Gastroesophageal sphincter (tissue), 4 donors: ENCODE results near the gene DCTN2. TPM values are rescaled to one million over a fixed set of nuclear protein-coding genes. Genes with fewer than 3 reads are reported as not detected.
A peak's percentile ranks its signal among the peaks of the same experiment; 100 is the strongest.
"Not testable (repeated sequence)": the region's sequence is repeated elsewhere in the genome, so short reads cannot be mapped to it uniquely, and the experiment has no call there.

Experiments used
- ATAC-seq: fragments of 150-250 bp; one replicate; pipeline ENCODE4 v1.9.1; 2016; ENCODE audit warnings: mild to moderate bottlenecking, moderate library complexity
- H3K27ac ChIP-seq, 4 donors: fragments of 200-600 bp; sonication (generic) in 3 of 4; 1 replicate in 3 of 4; 2 replicates in 1 of 4; pipeline ENCODE4 v1.5.1; 2016 to 2019
- H3K27me3 ChIP-seq: fragments of 200-600 bp; sonication (generic); one replicate; pipeline ENCODE4 v1.5.1; 2019
- H3K36me3 ChIP-seq, 2 donors: fragments of 200-600 bp; sonication (generic); one replicate each; pipeline ENCODE4 v1.5.1; 2019; ENCODE audit warnings: control low read depth in 1 of 2
- H3K4me1 ChIP-seq, 3 donors: fragments of 200-600 bp; sonication (generic); 1 replicate in 2 of 3; 2 replicates in 1 of 3; pipeline ENCODE4 v1.5.1; 2016 to 2019; ENCODE audit warnings: control low read depth in 2 of 3
- H3K4me3 ChIP-seq, 2 donors: fragments of 200-600 bp; sonication (generic); one replicate each; pipeline ENCODE4 v1.5.1; 2019; ENCODE audit warnings: mild to moderate bottlenecking in 1 of 2, moderate library complexity in 1 of 2
- H3K9me3 ChIP-seq, 3 donors: fragments of 200-600 bp; sonication (generic); one replicate each; pipeline ENCODE4 v1.5.1; 2017 to 2019; ENCODE audit warnings: control low read depth in 2 of 3
- CTCF ChIP-seq, 4 experiments: fragments of 200-600 bp in 2 of 4; fragments of 450-650 bp in 2 of 4; sonication (generic) in 1 of 4; IDR thresholded peaks; one replicate each; pipeline ENCODE4 v1.5.1; 2017 to 2019; ENCODE audit warnings: antibody characterized with exemption in 4 of 4, mild to moderate bottlenecking in 2 of 4, moderate library complexity in 2 of 4
- EP300 ChIP-seq: sonication (generic); formaldehyde crosslinking; IDR thresholded peaks from one replicate; pipeline ENCODE4 v1.6.1; 2017; ENCODE audit warnings: antibody characterized with exemption, mild to moderate bottlenecking
- POLR2A ChIP-seq, 2 donors: fragments of 450-650 bp; IDR thresholded peaks; one replicate each; pipeline ENCODE4 v1.6.1; 2017; ENCODE audit warnings: antibody characterized with exemption in 2 of 2, mild to moderate bottlenecking in 2 of 2, moderate library complexity in 1 of 2
- POLR2AphosphoS5 ChIP-seq: sonication (generic); formaldehyde crosslinking; IDR thresholded peaks from one replicate; pipeline ENCODE4 v1.6.1; 2017; ENCODE audit warnings: antibody characterized with exemption
- WGBS, 2 donors: methylation state at CpG; one replicate each; pipeline ENCODE4 v1.1.5; 2018; ENCODE audit warnings: low coverage in 1 of 2; 5-methylcytosine and 5-hydroxymethylcytosine counted together
- total RNA-seq, 4 donors: library from RNA; depleted of rRNA; stranded (reverse); fragments of >200 nt; gene quantifications; one replicate each; pipeline ENCODE4 v1.1.0, GENCODE V29; 2016

The DCTN2 gene
- total RNA-seq, 4 donors from 2014 or later = 138 to 204 (median 182) TPM

- TF ChIP-seq POLR2AphosphoS5 = no peak
- TF ChIP-seq POLR2A (IDR thresholded peaks at IDR 0.05) = no peak
- TF ChIP-seq EP300 = no peak
- no peak for TF ChIP-seq CTCF (IDR thresholded peaks at IDR 0.05)
- WGBS, 2 donors = 63 to 71% methylated on average over 5 to 10 of the region's 11 CpGs
- no peak overlapping the region for H3K4me3 ChIP-seq
- ATAC-seq = no peak
- H3K36me3 ChIP-seq = peaks cover 7 to 64% of the 10 kb centered on the region in 2 donors
- H3K9me3 ChIP-seq = no peaks in the 10 kb centered on the region
- no peaks in the 10 kb centered on the region for H3K27me3 ChIP-seq
- H3K4me1 ChIP-seq = peaks cover 5 to 43% (median 25%) of the 10 kb centered on the region in 3 donors
- peak overlapping the region in 1 of 4 donors; percentile 97 for H3K27ac ChIP-seq
Measured at GRCh38 chr12:57515934-57516541, 31.0 kb downstream of the DCTN2 start.

- peaks cover 5 to 39% (median 22%) of the 10 kb centered on the region in 3 donors for H3K4me1 ChIP-seq
- no peaks in the 10 kb centered on the region for H3K9me3 ChIP-seq
- peak overlapping the region in 2 of 4 donors; percentile 6 to 97 for H3K27ac ChIP-seq
- 57 to 83% methylated on average over 2 to 3 of the region's 3 CpGs for WGBS, 2 donors
- TF ChIP-seq CTCF (IDR thresholded peaks at IDR 0.05) (no peak), POLR2A (IDR thresholded peaks at IDR 0.05) (no peak), EP300 (no peak), POLR2AphosphoS5 (no peak)
- peaks cover 7 to 69% of the 10 kb centered on the region in 2 donors for H3K36me3 ChIP-seq
- ATAC-seq = no peak
- no peaks in the 10 kb centered on the region for H3K27me3 ChIP-seq
- H3K4me3 ChIP-seq = no peak overlapping the region
Measured at GRCh38 chr12:57515408-57515933, 31.5 kb downstream of the DCTN2 start.

GRCh38 chr12:57514720-57515407 lies 32.1 kb downstream of the DCTN2 start:
- peaks cover 7 to 76% of the 10 kb centered on the region in 2 donors for H3K36me3 ChIP-seq
- H3K27ac ChIP-seq = peak overlapping the region in 2 of 4 donors; percentile 6 to 97
- peaks cover 5 to 39% (median 22%) of the 10 kb centered on the region in 3 donors for H3K4me1 ChIP-seq
- WGBS, 2 donors = 60 to 92% methylated on average over 1 to 2 of the region's 9 CpGs
- ATAC-seq = no peak
- TF ChIP-seq POLR2AphosphoS5 (no peak), EP300 (no peak), CTCF (IDR thresholded peaks at IDR 0.05) (no peak), POLR2A (IDR thresholded peaks at IDR 0.05) (no peak)
- H3K4me3 ChIP-seq = no peak overlapping the region
- no peaks in the 10 kb centered on the region for H3K9me3 ChIP-seq
- H3K27me3 ChIP-seq = no peaks in the 10 kb centered on the region

GRCh38 chr12:57514246-57514645 lies 32.7 kb downstream of the DCTN2 start:
- H3K4me3 ChIP-seq, ATAC-seq, H3K27me3 ChIP-seq, H3K27ac ChIP-seq, H3K9me3 ChIP-seq: not testable (repeated sequence)
- Histone ChIP-seq H3K36me3 (peaks cover 7 to 82% of the 10 kb centered on the region in 2 donors), H3K4me1 (peaks cover 5 to 35% (median 21%) of the 10 kb centered on the region in 3 donors)
- WGBS, 2 donors = 93 to 100% methylated on average over 1 to 3 of the region's 9 CpGs

- peak overlapping the region in 1 of 4 donors; percentile 3 for H3K27ac ChIP-seq
- not testable (repeated sequence) for ATAC-seq, H3K9me3 ChIP-seq, H3K27me3 ChIP-seq, H3K4me3 ChIP-seq
- peaks cover 5 to 29% (median 15%) of the 10 kb centered on the region in 3 donors for H3K4me1 ChIP-seq
- 95% methylated on average over 6 of the region's 6 CpGs; no CpG with 5 or more reads in 1 of the 2 donors for WGBS, 2 donors
- peaks cover 7 to 87% of the 10 kb centered on the region in 2 donors for H3K36me3 ChIP-seq
Measured at GRCh38 chr12:57513677-57514076, 33.3 kb downstream of the DCTN2 start.
